Stimulated activated CD4-positive, alpha-beta T cell treated with anti-CD3 and anti-CD28 coated beads, TNF-alpha, amount 100 ng/mL, for 1 hour (primary cell): ENCODE data around the gene SPR.

ENCODE experiments used
- DNase-seq, 3 donors: peaks; one replicate each; pipeline ENCODE4 v3.0.0-alpha.2; 2020; ENCODE audit warnings: low read depth in 3 of 3, low spot score in 1 of 3

The SPR gene

GRCh38 chr2:72887032-72887739, at the start of gene SPR:
SPR (plus strand) TSS chr2:72887408; CDS start chr2:72887433, 25 bp downstream.
- peak in 1 of 3 donors; percentile 53 for DNase-seq

- DNase-seq, result no peak
Measured at GRCh38 chr2:72840066-72840465, 47.1 kb upstream of the SPR start.

- no peak for DNase-seq
Measured at GRCh38 chr2:72841462-72842125, 45.6 kb upstream of the SPR start.

- DNase-seq, result no peak
Measured at GRCh38 chr2:72843301-72843700, 43.9 kb upstream of the SPR start.

GRCh38 chr2:72846171-72847095, 40.8 kb upstream of the SPR start:
- no peak for DNase-seq

- DNase-seq, result no peak
Measured at GRCh38 chr2:72847534-72848315, 39.5 kb upstream of the SPR start.

- DNase-seq, result no peak
Measured at GRCh38 chr2:72848436-72849137, 38.6 kb upstream of the SPR start.

- DNase-seq, result no peak
Measured at GRCh38 chr2:72849138-72849462, 38.1 kb upstream of the SPR start.

- DNase-seq, result no peak
Measured at GRCh38 chr2:72851333-72851732, 35.9 kb upstream of the SPR start.

- DNase-seq, result peak in 2 of 3 donors; percentile 11 to 33
Measured at GRCh38 chr2:72859831-72860262, 27.4 kb upstream of the SPR start.

- peak; percentile 65 to 84 (median 73) for DNase-seq
Measured at GRCh38 chr2:72862239-72862988, 24.8 kb upstream of the SPR start.

GRCh38 chr2:72863046-72863445, 24.2 kb upstream of the SPR start:
- no peak for DNase-seq

GRCh38 chr2:72864500-72864899, 22.7 kb upstream of the SPR start:
- no peak for DNase-seq

- DNase-seq, result no peak
Measured at GRCh38 chr2:72871060-72871459, 16.1 kb upstream of the SPR start.

- no peak for DNase-seq
Measured at GRCh38 chr2:72871880-72872279, 15.3 kb upstream of the SPR start.

GRCh38 chr2:72883356-72883962, 3.7 kb upstream of the SPR start:
- DNase-seq, result no peak

- DNase-seq, result no peak
Measured at GRCh38 chr2:72886505-72887031, 640 bp upstream of the SPR start.

GRCh38 chr2:72887740-72888437, 681 bp downstream of the SPR start:
- peak in 1 of 3 donors; percentile 43 for DNase-seq
